GM23248 (cell line): ENCODE measurements around the gene RBPJL. TPM values are rescaled to one million over a fixed set of nuclear protein-coding genes. Genes with fewer than 3 reads are reported as not detected.

ENCODE experiments used
- DNase-seq: peaks from one replicate; pipeline ENCODE4 v3.0.0-alpha.2; 2015
- H2AFZ ChIP-seq: fragments of 200-600 bp; sonication (generic); 2 replicates; pipeline ENCODE4 v1.6.1; 2016; ENCODE audit warnings: antibody characterized with exemption
- H3F3A ChIP-seq: fragments of 200-600 bp; sonication (generic); 2 replicates; pipeline ENCODE4 v1.6.1; 2016; ENCODE audit warnings: mild to moderate bottlenecking, antibody characterized with exemption, mixed run types; ENCODE audit not compliant: insufficient read depth
- H3K27ac ChIP-seq: fragments of 200-600 bp; sonication (generic); 2 replicates; pipeline ENCODE4 v1.5.1; 2016; ENCODE audit warnings: mild to moderate bottlenecking
- H3K27me3 ChIP-seq: fragments of 200-600 bp; sonication (generic); replicated peaks from 2 replicates; pipeline ENCODE4 v1.6.1; 2016; ENCODE audit warnings: mild to moderate bottlenecking; ENCODE audit not compliant: insufficient read depth
- H3K36me3 ChIP-seq: fragments of 200-600 bp; sonication (generic); 2 replicates; pipeline ENCODE4 v1.6.1; 2016; ENCODE audit warnings: low read depth, mild to moderate bottlenecking
- H3K4me1 ChIP-seq: fragments of 200-600 bp; sonication (generic); 2 replicates; pipeline ENCODE4 v1.6.1; 2016; ENCODE audit warnings: mild to moderate bottlenecking; ENCODE audit not compliant: insufficient read depth
- H3K4me2 ChIP-seq: fragments of 200-600 bp; sonication (generic); one replicate; pipeline ENCODE4 v1.6.1; 2016; ENCODE audit warnings: mild to moderate bottlenecking; ENCODE audit not compliant: unreplicated experiment
- H3K4me3 ChIP-seq: fragments of 200-600 bp; sonication (generic); 2 replicates; pipeline ENCODE4 v1.5.1; 2016; ENCODE audit warnings: mild to moderate bottlenecking
- H3K79me2 ChIP-seq: fragments of 200-600 bp; sonication (generic); 2 replicates; pipeline ENCODE4 v1.6.1; 2016; ENCODE audit warnings: mild to moderate bottlenecking; ENCODE audit not compliant: insufficient read depth
- H3K9ac ChIP-seq: fragments of 200-600 bp; sonication (generic); 2 replicates; pipeline ENCODE4 v1.6.1; 2016; ENCODE audit warnings: mild to moderate bottlenecking
- H3K9me2 ChIP-seq: fragments of 200-600 bp; sonication (generic); 2 replicates; pipeline ENCODE4 v1.6.1; 2016; ENCODE audit warnings: mixed run types, mild to moderate bottlenecking, moderate library complexity; ENCODE audit not compliant: insufficient read depth
- H3K9me3 ChIP-seq: fragments of 200-600 bp; sonication (generic); one replicate; pipeline ENCODE4 v1.6.1; 2017; ENCODE audit warnings: low read depth
- H4K20me1 ChIP-seq: fragments of 200-600 bp; sonication (generic); 2 replicates; pipeline ENCODE4 v1.6.0; 2016; ENCODE audit not compliant: insufficient read depth
- EZH2 ChIP-seq: fragments of 200-600 bp; sonication (generic); IDR thresholded peaks from 2 replicates; pipeline ENCODE4 v1.6.1; 2018; ENCODE audit warnings: antibody characterized with exemption, mild to moderate bottlenecking; ENCODE audit not compliant: insufficient read depth, poor library complexity, severe bottlenecking
- EZH2phosphoT487 ChIP-seq: fragments of 200-600 bp; sonication (generic); IDR thresholded peaks from 2 replicates; pipeline ENCODE4 v1.6.1; 2018; ENCODE audit warnings: antibody characterized with exemption, moderate library complexity, mild to moderate bottlenecking, low read depth; ENCODE audit not compliant: insufficient read depth
- WGBS, 2 experiments: methylation state at CpG; one replicate each; pipeline ENCODE4 v1.1.6; 2015 to 2017; ENCODE audit warnings: low lambda C conversion rate in 2 of 2, low coverage in 1 of 2; ENCODE audit errors: missing lambda C conversion rate in 2 of 2; 5-methylcytosine and 5-hydroxymethylcytosine counted together
- in situ Hi-C: fragments of 300-500 bp; cut with MboI; formaldehyde crosslinking; loops from 2 replicates; pipeline ENCODE4 v1.15.0; 2020
- polyA plus RNA-seq: library from polyadenylated mRNA; unstranded; fragments of >200 nt; fragmentation: Nextera tagmentation; extraction: Ambion mirVana; gene quantifications from 2 replicates; pipeline ENCODE4 v1.2.1, GENCODE V29; 2016
- total RNA-seq: library from RNA; depleted of rRNA; stranded (reverse); fragments of >200 nt; shearing (Covaris generic); gene quantifications from 2 replicates; pipeline ENCODE4 v1.2.3, GENCODE V29; 2014

The RBPJL gene
- total and polyA plus RNA-seq, 2 experiments from 2014 or later = not detected

DNA sequence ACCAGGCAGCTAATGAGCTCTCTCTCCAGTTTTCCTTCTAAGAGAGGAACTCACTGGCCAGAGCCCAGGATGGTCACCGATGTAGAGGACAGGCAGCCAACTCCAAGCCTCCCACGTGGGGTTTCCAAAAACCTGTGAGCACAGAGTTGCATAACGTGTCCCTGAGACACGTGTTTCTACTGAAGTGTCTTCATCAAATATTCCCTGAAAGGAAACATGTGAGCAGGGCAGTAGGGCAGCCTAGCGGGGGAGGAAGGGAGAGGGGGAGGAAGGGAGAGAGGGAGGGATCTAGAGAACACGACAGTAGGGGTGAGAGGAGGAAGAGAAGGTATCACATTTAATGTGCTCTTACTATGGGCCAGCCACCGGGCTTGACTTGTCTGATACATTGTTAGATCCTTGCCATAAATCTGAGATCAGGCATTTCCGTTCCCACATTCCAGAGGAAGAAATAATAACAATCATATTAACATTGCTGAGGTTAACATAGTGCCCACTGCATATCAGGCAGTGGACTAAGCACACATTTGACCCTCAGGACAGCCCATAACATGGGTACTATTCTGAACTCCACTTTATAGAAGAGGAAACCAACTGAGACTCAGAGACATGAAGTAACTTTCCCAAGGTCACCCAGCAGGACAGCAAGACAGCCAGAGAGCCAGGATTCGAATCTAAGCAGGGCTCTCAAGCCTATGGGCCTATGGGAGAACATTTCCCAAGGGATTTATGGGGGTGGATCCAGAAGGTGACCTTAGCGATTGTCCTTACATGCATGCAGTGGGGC is 51.8 kb downstream of the RBPJL start:
- 17 to 21% methylated on average over 10 of the region's 10 CpGs for WGBS, 2 experiments
- H3K9ac ChIP-seq = peak overlapping the region; percentile 55
- TF ChIP-seq EZH2 = no peak
- no peak for TF ChIP-seq EZH2phosphoT487
- peaks cover 1% of the 10 kb centered on the region for H3K79me2 ChIP-seq
- peaks cover 46% of the 10 kb centered on the region for H3F3A ChIP-seq
- H3K27ac ChIP-seq = peak overlapping the region; percentile 63
- in situ Hi-C loops = no loop called here
- H3K4me1 ChIP-seq = peaks cover 37% of the 10 kb centered on the region
- H2AFZ ChIP-seq = peak overlapping the region; percentile 45
- peak overlapping the region; percentile 55 for H3K4me2 ChIP-seq
- H4K20me1 ChIP-seq = no peaks in the 10 kb centered on the region
- H3K9me2 ChIP-seq = no peaks in the 10 kb centered on the region
- peak; percentile 95 for DNase-seq
- H3K4me3 ChIP-seq = peak overlapping the region; percentile 17; the same call in 1 of the 2 replicates
- no peaks in the 10 kb centered on the region for H3K36me3 ChIP-seq
- H3K27me3 ChIP-seq = no peaks in the 10 kb centered on the region
- H3K9me3 ChIP-seq = no peaks in the 10 kb centered on the region

DNA sequence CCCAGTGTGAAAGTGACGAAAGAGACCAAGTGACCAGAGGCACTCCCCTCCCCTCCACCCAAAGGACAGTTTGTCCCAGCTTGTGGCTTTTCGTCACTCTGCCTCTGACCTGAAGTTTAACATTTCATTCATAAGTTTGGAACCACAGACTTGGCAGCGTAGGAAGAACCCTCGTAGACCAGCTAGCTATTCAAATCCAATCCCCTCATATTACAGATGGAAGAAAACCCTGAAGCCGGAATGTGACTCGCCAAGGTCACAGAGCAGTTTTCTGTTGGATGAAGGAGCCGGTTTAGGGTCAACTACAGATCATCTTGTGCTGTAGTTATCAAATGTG is 52.4 kb downstream of the RBPJL start:
- H3K9me3 ChIP-seq = no peaks in the 10 kb centered on the region
- H3K4me3 ChIP-seq = no peak overlapping the region
- H3F3A ChIP-seq = peaks cover 46% of the 10 kb centered on the region
- peaks cover 7% of the 10 kb centered on the region for H3K79me2 ChIP-seq
- no peaks in the 10 kb centered on the region for H3K9me2 ChIP-seq
- H3K4me1 ChIP-seq = peaks cover 41% of the 10 kb centered on the region
- no peaks in the 10 kb centered on the region for H3K27me3 ChIP-seq
- peak overlapping the region; percentile 63 for H3K27ac ChIP-seq
- in situ Hi-C loops = no loop called here
- WGBS, 2 experiments = 87 to 90% methylated on average over 7 of the region's 7 CpGs
- no peaks in the 10 kb centered on the region for H3K36me3 ChIP-seq
- TF ChIP-seq EZH2 (no peak), EZH2phosphoT487 (no peak)
- no peak overlapping the region for H3K9ac ChIP-seq
- DNase-seq = peak; percentile 28
- H3K4me2 ChIP-seq = peak overlapping the region; percentile 55
- no peaks in the 10 kb centered on the region for H4K20me1 ChIP-seq
- no peak overlapping the region for H2AFZ ChIP-seq

DNA sequence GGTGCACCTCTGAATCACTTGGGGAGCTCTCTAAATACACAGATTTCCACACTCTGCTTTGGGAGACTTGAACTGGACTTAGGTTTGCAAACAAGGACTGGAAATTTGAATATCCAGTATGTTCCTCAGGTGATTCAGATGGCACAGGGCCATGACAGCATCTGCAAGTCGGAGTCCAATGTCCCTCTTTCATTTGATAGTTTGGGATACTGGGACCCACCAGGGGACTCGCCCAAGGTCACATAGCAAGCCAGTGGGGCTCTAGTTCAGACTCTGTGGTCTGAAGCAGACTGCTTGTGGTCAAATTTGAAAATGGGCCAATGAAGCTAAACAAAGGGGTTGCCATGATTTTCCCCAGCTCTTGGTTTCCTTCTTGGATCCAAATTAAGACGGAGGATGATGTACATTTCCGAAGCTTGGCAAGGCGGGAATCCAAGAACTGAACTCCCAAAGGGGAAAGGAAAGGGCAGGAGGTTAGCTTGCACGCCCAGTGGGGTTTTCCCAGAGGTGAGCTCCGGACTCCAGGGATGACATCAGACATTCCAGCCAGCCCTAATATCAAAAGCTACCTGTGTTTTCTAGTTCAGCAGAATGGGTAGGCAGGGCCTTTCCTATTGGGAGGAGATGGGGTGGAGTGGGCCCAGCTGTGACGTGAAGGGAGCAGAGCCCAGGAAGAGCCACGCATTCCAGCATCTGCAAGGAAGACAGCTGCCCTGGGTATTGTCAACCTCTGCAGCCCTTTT is 52.9 kb downstream of the RBPJL start:
- no peak for TF ChIP-seq EZH2
- H3K9ac ChIP-seq = no peak overlapping the region
- WGBS, 2 experiments = 76 to 83% methylated on average over 8 to 9 of the region's 9 CpGs
- no peaks in the 10 kb centered on the region for H3K27me3 ChIP-seq
- H3K4me2 ChIP-seq = no peak overlapping the region
- no peaks in the 10 kb centered on the region for H3K9me3 ChIP-seq
- no peak overlapping the region for H3K4me3 ChIP-seq
- peaks cover 43% of the 10 kb centered on the region for H3K4me1 ChIP-seq
- no peaks in the 10 kb centered on the region for H3K36me3 ChIP-seq
- peaks cover 12% of the 10 kb centered on the region for H3K79me2 ChIP-seq
- in situ Hi-C loops = no loop called here
- H4K20me1 ChIP-seq = no peaks in the 10 kb centered on the region
- peaks cover 45% of the 10 kb centered on the region for H3F3A ChIP-seq
- peak overlapping the region; percentile 63 for H3K27ac ChIP-seq
- DNase-seq = peak; percentile 23
- no peaks in the 10 kb centered on the region for H3K9me2 ChIP-seq
- no peak overlapping the region for H2AFZ ChIP-seq

DNA sequence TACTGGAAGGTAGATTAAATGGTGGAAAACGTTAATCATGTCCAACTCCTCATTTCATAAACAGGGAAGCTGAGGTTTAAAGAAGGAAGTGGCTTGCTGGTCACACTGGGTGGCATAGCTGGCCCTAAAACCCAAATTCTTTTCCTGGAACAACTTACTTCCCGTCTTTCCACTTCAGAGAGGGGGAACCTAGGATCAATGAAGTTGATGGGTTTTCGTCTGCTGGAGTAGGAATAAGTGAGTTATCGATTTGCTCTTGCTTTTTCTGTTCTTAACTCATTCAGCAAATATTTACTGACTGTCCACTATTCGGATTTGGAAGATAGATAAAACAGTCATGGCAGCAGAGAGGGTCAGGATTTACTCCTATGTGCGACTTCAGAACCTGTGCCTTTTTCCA is 55.2 kb downstream of the RBPJL start:
- Histone ChIP-seq H4K20me1 (no peaks in the 10 kb centered on the region), H3K36me3 (no peaks in the 10 kb centered on the region), H2AFZ (no peak overlapping the region), H3K79me2 (peaks cover 35% of the 10 kb centered on the region), H3K9me2 (no peaks in the 10 kb centered on the region), H3K4me1 (peaks cover 33% of the 10 kb centered on the region), H3K27me3 (no peaks in the 10 kb centered on the region), H3K9me3 (no peaks in the 10 kb centered on the region), H3K4me2 (no peak overlapping the region), H3F3A (peaks cover 33% of the 10 kb centered on the region), H3K27ac (no peak overlapping the region), H3K4me3 (no peak overlapping the region), H3K9ac (no peak overlapping the region)
- in situ Hi-C loops = no loop called here
- DNase-seq = no peak
- 62 to 64% methylated on average over 6 of the region's 6 CpGs for WGBS, 2 experiments
- no peak for TF ChIP-seq EZH2phosphoT487
- no peak for TF ChIP-seq EZH2
